HG03432 (cell line): Measurements from ENCODE around the gene EFCAB6.
A peak's percentile ranks its signal among the peaks of the same experiment; 100 is the strongest.

Experiments used
- ATAC-seq: cut with Tn5 transposase; IDR thresholded peaks from one replicate; pipeline ENCODE4 v1.9.1; 2021; ENCODE audit warnings: mild to moderate bottlenecking, moderate library complexity; ENCODE audit not compliant: unreplicated experiment

The EFCAB6 gene

DNA sequence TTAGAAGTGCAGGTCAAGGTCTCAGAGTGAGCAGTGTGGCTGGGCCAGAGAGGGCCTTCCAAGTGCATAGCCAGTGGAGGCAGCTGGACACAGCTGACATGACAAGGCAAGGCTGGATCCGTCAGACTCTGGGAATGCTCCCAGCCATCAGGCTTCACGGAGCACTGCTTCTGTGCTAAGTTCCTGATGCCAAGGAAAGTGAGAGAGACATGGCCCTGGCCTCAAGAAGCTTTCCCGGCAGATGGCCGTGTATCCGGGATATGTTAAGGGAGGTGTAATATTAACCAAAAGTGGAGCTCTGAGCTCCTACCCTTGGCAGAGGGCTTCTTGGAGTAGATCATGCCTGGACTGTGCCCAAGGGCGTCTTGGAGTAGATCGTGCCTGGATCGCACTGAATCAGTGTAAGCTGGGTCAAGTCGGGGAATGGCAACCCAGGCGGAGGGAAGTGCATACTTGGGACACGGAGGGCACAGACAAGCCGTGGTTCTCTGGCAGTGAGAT, 7.4 kb upstream of the EFCAB6 start:
- no peak for ATAC-seq

DNA sequence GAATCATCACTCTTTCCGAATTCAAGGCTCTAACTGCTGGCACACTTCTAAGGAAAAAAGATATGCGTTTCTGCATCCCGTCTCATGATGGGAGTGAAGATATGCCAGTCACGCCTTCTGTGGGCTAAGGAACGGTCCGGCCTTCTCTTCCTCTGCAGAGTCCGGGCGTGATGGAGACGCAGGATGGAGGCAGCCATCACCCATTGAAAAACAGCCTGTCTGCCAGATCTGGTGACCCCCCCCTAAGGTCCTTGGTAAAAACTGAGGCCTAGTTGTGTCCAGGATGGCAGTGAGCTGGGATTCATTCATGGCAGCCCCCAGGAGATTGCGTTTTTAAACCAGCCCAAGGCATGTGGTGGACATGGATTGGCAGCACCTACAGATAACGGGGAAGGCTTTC, 6.9 kb upstream of the EFCAB6 start:
- ATAC-seq = no peak

DNA sequence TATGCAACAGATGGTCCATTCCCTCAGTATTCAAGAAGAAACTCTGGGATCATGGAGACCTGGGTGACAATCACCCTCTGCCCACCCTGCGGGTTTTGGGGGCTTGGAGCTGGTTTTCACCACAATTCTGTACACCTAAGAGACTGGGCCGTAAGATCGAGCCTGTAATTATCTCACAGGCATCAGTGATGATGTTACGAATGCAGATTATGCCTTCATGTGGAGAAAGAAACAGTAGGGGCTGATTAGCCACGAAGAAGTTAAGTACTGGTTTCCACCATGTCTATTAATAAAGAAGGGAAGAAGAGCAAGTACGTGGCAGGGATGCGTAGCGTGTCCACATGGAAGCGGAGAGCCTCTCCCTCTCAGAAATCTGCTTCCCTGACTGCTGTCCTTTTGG, 5.3 kb upstream of the EFCAB6 start:
- ATAC-seq = no peak

DNA sequence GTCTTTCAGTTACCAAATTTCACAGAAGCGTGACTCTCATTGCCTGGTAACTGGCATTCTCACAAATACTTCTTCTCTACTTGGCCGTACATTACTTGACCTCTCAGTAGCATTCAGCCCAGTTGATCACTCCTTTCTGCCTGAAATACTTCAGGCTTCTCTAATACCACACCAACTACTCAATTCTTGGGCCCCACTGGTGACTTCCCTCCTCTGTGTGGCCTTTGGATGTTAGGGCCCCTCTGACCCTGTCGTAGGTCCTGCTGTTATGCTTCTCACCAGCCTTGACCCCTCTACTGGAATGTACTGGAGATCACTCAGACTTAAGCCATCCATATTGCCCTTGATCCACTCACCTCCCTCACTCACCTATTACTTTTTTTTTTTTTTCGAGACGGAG, 2.2 kb upstream of the EFCAB6 start:
- no peak for ATAC-seq

DNA sequence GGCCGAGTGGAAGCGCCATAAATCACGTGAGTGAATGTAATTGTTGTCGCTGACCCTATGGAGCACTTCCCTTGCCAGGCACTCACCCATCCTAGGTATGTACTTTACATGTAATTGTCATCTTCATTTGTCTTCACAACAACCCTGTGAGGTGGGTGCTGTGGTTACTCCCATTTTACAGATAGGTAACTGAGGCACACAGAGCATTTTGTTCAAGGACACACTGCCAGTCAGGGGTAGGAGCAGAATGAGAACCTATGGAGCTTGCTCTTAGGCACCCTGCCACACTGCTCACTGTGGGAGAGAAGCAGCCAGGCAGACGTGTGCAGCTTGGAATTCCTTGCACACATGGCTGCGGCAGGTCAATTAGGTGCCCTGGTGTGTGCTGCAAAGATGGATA, 785 bp upstream of the EFCAB6 start:
- ATAC-seq = no peak

DNA sequence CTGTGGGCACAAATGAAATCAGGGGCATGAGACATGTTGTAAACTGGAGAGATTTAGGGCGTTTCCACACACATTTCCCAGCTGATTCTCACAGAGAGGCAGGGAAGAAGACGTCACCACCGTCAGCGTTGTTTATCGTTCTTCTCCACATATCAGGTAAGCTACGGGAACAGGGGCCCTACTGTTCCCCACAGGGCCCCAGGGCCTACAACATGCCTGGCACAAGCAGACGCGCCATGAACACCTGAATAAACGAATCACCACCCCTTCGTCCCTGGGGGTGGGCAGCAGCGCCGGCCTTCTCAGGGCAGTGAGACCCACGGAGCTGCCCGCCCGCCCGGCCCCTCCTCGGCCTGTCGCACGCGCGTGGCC, 342 bp downstream of the EFCAB6 start:
- ATAC-seq = peak; percentile 21

DNA sequence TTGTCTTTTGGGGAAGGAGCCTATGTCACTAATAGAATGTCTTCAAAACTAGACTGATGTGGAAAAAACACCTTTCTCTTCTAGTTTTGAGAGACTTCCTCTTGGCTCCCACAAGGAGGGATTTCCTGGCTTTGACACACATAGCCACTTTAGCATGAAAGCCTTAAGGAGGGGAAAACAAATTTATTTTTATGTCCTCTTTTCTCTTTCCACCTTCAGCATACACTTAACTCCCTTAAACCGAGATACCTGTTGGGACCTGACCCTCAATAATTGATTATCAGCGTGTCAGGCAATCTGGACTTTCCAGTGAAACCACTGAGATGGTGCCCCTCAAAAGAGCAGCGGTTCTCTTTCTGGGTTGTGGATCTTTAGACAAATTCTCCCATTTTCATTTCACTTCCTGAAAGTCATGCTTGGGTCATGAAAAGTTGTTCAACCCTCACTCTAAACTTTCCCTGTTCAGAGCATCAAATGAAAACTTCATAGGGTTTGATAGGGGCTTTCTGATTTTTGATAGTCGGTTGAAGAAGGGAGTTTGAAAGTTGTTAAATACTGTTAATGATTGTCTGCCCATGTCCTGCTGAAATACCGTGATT, 9.1 kb downstream of the EFCAB6 start:
- no peak for ATAC-seq

DNA sequence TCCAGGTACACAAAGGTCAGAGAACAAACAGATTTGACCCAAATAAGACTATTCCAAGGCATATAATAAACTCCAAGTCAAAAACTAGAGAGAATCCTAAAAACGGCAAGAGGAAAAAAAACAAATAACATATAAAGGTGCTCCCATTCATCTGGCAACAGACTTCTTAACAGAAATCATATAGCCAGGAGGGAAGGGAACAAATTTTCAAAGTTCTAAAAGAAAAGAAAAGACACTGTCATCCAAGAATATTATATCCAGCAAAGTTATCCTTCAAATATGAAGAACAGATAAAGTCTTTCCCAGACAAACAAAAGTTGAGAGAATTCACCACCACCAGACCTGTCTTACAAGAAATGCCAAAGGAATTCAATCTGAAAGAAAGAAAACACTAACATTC, 11.1 kb downstream of the EFCAB6 start:
- no peak for ATAC-seq

DNA sequence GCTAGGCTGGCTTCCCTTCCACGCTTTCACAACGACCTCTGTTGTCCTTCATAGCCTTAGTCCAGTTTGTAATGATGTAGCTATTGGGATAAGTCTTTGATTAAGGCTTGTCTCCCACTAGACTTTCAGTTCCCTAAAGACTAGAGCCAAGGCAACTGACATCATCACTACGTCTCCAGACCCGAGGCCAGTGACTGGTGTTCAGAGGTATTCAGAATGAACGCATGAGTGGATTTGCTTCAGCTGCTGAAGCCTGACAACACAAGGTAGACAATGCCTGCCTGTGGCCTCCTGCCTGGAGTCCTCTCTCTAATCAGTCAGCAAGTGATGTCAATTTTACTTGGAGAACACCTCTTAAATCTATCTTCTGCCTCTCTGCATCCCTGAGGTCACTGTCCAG, 13.6 kb downstream of the EFCAB6 start:
- ATAC-seq = no peak

DNA sequence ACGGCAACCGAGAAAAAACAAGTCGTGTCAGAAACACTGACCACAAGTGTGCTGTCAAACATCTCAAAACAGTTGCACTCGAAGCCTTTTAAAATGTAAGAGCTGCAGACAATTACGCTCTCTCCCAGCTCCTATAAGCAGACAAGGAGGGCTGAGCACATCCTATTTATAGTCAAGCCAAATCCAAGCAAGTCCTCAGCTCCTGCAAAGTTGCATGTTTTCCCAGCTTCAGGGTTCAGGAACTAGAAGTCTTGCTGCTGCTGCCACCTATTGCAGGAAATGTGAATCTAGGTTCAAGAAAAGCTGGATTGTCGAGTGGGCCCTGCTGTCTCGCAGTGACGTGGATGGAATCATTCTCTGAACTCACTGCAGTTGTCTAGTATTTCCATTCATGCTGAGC, 15.5 kb downstream of the EFCAB6 start:
- no peak for ATAC-seq

DNA sequence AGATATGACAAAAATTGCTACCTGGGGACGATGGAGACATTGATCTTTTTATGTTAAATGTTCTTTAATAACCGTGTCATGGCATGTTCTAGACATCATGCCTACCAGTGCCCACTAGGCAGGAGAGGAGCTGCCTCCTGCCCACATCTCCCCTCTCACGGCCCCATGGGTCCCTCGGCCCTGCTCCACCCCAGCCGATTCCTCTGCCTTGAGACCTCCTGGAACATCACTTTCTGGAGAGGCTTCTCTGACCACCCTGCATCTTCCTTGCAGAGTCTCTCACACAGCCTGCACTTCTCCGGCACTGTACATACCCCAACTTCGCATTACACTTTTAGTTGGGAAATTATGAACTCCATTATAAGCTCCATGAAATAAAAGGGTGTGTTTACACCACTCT, 16.8 kb downstream of the EFCAB6 start:
- no peak for ATAC-seq

DNA sequence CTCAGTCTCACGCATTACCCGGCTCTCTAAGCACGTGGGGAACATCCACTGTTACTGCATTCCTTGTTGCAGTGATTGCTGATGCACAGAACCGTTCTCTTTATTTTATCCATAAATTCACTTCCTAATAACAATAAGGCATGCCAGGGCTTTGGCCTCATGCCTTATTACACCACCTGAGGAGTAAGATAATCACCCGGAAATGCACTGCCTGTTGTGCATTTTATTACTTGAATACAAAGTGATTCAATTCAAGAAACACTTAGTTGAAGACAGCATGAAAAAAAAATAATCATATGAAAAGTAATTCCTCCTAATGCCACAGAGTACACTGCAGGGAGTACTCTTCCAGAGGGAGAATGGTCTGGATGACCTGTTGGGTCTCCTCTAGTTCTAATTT, 19.2 kb downstream of the EFCAB6 start:
- no peak for ATAC-seq

DNA sequence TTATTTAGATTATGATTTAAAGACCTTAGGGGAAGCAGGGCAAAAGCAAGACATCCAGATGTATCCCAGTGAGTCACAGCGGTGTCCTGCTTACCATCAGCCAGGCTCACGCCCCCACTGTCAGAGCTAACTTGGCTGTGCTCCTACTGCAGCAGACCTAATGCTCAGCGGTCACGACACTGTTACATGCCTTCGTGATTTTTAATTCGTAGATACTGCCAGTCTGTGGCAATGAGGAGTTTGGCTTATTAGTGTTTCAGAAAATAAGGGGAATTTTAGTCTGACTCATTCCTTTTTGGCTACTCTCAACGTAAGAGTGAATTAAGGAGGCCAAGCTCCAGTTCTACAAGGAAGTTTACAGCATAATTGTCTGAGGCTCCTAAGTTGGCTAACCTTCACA, 22.7 kb downstream of the EFCAB6 start:
- ATAC-seq = no peak

DNA sequence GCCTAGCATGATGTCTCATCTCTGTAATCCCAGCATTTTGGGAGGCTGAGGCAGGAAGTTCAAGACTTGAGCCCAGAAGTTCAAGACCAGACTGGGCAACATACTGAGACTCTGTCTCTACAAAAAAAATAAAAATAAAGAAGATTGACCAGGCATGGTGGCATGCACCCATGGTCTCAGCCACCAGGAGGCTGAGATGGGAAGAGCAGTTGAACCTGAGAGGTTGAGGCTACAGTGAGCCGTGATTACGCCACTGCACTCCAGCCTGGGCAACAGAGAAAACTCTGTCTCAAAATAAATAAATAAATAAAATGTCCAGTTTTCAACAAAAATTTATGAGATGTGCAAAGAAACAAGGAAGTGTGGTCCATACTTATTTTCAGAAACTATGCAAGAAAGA, 28.3 kb downstream of the EFCAB6 start:
- no peak for ATAC-seq

DNA sequence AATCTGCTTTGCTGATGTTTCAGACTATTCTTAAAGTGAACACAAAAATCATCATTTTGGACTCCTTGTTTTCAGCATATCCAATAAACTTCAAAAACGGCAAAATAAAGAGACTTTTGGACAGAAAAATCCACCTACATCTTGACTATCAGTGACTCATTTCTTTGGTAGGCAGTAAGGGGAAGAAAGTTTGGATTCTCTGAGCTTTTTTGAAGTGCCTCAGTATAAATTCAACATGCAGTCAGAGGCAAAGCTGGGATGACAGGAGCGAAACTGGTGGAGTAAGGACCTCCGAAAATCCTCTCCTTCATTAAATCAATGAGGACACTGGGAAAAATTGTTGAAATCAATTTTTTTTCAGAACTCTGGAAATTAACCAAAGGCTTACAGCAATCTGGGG, 29.7 kb downstream of the EFCAB6 start:
- ATAC-seq = no peak

DNA sequence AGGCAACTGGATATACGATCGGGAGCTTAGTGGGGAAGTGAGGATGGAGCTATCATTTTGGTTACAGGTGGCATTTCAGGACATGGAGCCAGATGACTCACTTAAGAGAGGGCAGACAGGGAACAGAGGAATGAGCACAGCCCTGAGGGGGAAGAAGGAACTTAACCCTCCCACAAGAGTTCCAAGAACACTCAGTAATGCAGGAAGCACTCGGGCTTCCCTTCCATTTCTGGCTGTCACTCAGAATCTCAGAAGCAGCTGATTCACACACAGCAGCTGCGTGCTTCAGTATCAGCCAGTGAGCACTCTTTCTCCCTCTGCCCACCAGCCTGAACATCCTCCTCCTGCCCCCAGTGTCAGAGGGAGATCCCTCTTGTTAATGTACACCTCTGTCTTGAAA, 34.8 kb downstream of the EFCAB6 start:
- ATAC-seq = no peak

DNA sequence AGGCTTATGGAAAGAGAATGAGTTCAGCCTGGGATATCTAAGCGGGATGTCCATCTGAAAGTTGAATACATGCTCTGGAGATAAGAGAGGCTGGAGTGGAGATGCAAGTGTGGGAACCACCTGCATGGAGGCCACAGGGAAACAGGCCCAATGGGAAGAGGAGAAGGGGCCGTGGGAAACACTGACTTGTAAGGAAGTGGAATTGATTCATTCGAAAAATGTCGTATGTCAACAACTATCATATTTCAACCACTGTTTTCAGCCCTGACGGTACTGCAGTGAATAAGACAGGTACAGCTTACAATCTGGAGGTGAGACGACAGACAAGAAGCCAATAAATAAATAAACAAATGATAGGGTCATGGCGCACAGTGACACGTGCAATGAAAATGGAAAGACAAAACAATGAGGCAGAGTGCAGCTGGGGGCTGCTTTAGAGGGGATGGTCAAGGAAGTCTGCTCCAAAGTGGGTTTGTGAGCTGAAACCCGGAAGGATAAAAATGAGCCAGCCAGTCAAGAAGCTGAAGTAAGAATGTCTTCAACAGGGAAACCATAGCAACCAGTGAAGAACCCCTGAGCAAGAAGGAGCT, 35.9 kb downstream of the EFCAB6 start:
- no peak for ATAC-seq

DNA sequence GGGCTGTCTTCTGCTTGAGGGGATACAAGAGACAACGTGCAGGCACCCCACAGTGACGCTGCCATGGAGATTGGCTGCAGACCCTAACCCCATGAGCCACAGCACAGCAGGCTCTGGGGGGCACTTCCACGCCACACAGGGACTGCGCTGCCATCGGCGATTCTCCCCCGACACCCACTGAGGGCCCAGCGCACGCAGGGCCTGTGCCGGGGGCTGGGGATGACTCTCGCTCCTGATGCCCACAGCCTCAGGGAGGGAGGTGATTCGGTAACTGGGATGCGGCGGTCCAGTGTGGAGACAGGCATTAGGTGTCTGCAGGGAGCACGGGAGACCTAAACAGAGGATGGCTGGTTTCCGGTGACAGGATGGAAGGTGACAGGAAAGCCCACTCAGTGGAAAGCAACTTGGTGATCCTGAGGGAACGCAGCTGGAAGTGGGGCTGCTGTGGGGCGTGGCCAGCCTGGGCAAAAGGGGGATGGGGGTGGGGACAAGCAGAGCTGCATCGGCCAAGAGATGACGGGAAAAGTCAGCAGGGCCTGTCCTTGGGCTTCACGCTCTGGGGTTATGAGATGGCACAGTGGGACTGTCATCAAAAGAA, 37.7 kb downstream of the EFCAB6 start:
- ATAC-seq = no peak

DNA sequence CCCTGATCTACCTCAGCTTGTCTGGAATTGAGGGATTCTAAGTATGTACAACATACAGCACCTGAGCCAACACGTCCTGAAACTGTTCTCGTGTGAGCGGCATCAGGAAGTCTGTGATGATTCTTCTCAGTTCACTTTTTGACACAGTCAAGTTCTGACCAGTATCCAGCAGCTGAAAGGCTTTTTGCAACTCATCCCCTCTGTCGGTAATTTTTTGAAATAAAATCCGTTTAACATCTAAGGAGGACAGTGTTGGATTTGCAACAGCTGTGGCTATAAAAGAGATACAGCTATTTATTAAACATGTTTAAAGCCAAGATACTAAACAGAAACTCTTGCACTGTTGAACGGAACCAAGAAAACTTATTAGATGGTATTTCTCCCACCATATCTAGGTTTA, 39.3 kb downstream of the EFCAB6 start:
- no peak for ATAC-seq

DNA sequence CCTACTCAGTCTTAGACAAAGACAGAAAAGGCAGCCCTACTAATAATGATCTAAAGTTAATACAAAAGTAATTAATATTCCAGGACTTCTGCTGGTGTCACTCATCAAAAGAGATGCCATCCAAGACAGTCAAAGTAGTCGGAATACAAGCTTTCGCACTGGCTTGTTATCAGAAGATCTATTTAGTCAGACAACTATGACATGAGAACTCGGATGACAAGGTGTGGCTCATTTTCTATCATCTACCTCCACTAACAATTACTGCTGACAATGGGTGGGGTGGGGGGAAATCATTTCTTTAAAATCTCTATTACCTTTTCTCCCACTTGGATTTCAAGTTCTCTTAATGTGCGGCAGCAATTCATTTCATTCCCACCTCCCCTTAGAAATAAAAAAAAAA, 56.7 kb downstream of the EFCAB6 start:
- ATAC-seq = no peak

DNA sequence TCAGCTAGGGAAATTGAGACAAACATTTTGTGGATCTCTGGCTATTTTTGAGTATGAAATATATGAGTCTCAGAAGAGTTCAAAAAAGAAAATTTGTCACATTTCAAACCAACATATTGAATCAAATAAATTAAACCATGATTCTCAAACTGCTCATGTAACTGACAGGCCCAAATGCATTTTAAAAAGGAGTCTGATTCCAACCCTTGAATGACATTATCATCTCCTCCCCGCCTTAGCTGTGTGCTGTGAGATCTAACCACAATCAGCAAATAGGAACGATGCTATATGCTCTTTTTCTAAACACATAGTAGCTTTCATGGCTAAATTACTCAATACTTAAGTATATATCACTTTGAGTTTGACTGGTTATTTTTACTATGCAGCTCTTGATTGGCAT, 57.1 kb downstream of the EFCAB6 start:
- no peak for ATAC-seq

DNA sequence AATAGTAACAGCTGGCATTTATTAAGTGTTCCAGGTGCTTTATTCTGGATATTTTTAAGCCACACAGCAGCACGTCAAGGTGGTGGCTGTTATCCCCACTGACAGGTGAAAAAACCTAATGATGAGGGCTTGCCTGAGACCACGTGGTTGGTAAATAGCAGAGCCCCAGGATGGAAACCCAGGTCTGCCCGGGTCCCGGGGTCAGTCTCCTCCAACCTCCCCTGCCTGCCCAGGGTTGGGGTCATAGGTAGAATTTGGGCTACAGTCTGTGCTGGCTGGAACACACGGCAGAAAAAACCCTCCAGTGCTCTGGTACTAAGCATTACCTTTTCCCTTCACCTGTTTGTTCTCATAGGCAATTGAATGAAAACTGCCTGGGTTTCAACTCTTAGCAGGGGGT, 57.9 kb downstream of the EFCAB6 start:
- ATAC-seq = no peak

DNA sequence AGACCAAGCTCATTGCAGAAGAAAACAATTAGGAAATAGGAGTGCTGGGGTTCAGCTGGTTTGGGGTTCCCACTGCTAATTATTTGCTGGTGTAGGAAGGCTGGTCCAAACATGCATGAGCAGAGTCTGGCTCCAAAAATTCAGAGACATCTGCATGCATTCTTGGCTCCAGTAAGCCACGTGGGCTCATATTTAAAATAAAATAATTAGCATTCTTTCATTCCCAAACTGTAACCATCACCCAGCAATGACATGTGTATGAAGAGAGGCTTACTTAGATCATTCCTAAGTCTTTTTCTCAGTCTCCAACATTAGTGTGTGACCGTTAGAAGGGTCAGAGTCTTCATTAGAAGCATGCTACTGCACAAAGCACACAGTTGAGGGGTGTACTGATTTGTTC, 58.4 kb downstream of the EFCAB6 start:
- no peak for ATAC-seq
